H1 (cell line): ENCODE measurements around the gene NBAS. TPM values are rescaled to one million over a fixed set of nuclear protein-coding genes. Genes with fewer than 3 reads are reported as not detected.

Source experiments
- MAX ChIP-seq: IDR thresholded peaks from 2 replicates; pipeline ENCODE4 v1.6.1; 2012; ENCODE audit warnings: inconsistent platforms
- polyA plus RNA-seq, 7 experiments: library from polyadenylated mRNA; depleted of rRNA in 3 of 7; stranded (reverse) in 5 of 7; unstranded in 2 of 7; fragments of >200 nt in 5 of 7; fragments of 200-250 nt in 2 of 7; gene quantifications; 1 replicate in 5 of 7; 2 replicates in 1 of 7; 4 replicates in 1 of 7; pipeline versions ENCODE4 v1.2.1 to v1.2.3, GENCODE V29; 2011 to 2013; ENCODE audit warnings: missing spikeins in 2 of 7, mixed read lengths in 2 of 7
- total RNA-seq: library from RNA; stranded (reverse); fragmentation: NEBNext Ultra II Directional; extraction: Animal tissue kit (Norgen Biotek cat#: 25700); gene quantifications from 2 replicates; pipeline ENCODE4 v1.2.1, GENCODE V29; 2021

The NBAS gene
- total and polyA plus RNA-seq, 2 of the 8 experiments (the other 6 are each of a cell fraction or from before 2014, with no cell fraction given), result 19.6 to 34.8 TPM

- TF ChIP-seq MAX, result no peak
Observed at GRCh38 chr2:15494877-15495276, 66.3 kb downstream of the NBAS start (continued).
